ENCODE measurements around the gene DCANP1. TPM values are rescaled to one million over a fixed set of nuclear protein-coding genes. Genes with fewer than 3 reads are reported as not detected.

Gene DCANP1
- total RNA-seq, 1 experiment from 2014 or later: not detected

DNA sequence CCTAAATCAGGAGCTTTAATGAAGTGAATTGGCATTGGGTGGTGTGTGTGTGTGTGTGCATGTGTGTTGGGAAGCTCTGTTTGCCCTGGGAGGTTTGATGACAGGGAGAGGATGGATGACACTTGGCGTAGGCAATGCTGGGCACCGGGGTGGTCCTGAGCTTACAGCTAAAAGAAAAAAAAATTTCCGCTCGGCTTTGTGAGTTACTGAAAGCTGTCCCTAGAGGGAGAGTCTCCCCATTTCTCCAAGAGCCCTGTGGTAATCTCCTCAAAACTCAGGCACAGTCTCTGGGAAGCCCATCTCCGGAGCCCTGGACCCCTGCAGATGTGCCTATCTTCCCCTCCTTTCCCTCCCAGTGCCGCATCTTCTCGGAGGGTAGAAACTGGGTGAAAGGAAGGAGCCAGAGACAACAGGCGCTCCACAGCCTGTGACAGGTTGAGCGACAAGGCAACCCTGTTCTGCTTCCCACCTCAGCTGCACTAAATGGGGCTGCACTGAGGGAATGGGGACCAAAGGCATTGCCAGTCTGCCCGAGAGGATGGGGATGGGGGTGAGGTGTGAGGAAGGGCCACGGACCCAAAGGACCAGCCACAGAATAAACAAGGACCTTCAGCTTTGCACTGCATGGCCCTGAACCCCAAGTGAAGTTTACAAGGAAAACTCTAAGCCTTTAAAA is 40.8 kb upstream of the DCANP1 start:
- H3K27me3 Mint-ChIP-seq (ENCODE audit: low read depth): no peaks in the 10 kb centered on the region; the same call in 1 of the 2 replicates
- CTCF ChIA-PET: interaction anchor here (0.7 to 5.8 kb wide), 15 partner anchors 9 to 347 kb away, joined by 3 to 42 read pairs (median 6); no protein-coding TSS in a partner anchor
- peak overlapping the region; percentile 81 for H3K4me3 Mint-ChIP-seq
- H3K4me1 Mint-ChIP-seq: peaks cover 58% of the 10 kb centered on the region
- DNase-seq (ENCODE audit: low spot score): no peak
- no peak for TF ChIP-seq ZNF263 (CRISPR knock-in tag; IDR thresholded peaks at IDR 0.05; ENCODE audit: low read depth)
- TF ChIP-seq FOXP4 (CRISPR knock-in tag; IDR thresholded peaks at IDR 0.05): no peak
- TF ChIP-seq, protein P1, sequence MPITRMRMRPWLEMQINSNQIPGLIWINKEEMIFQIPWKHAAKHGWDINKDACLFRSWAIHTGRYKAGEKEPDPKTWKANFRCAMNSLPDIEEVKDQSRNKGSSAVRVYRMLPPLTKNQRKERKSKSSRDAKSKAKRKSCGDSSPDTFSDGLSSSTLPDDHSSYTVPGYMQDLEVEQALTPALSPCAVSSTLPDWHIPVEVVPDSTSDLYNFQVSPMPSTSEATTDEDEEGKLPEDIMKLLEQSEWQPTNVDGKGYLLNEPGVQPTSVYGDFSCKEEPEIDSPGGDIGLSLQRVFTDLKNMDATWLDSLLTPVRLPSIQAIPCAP (CRISPR knock-in tag; IDR thresholded peaks at IDR 0.05): no peak
- no peak for TF ChIP-seq SMAD3 (CRISPR knock-in tag; IDR thresholded peaks at IDR 0.05; ENCODE audit: borderline replicate concordance)
- TF ChIP-seq, protein P2, sequence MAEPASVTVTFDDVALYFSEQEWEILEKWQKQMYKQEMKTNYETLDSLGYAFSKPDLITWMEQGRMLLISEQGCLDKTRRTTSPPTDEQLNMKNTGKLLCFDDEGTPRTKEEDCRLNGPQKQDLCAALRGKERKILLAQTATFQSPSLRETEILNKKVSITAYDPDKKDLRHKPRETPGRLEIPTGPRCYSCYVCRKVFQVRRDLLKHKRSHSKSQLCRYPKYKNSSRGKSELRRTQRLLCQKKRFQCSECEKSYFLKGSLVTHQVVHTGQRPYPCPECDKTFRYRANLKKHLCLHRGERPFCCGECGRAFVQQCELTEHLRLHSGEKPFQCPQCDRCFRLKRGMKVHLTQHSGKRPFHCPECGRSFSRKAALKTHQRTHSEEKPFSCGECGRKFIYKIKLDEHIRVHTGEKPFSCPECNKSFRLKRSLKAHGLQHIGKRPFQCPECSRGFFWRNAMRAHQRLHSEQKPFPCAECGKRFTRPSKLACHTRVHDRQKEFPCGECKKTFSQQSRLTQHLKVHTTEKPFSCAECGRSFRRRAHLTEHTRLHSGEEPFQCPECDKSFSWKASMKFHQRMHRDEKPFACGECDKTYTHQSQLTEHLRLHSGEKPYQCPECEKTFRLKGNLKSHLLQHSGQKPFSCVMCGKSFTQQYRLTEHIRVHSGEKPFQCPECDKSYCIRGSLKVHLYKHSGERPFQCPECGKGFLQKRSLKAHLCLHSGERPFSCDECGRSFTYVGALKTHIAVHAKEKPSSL (CRISPR knock-in tag; conservative IDR thresholded peaks at IDR 0.05): no peak
- TF ChIP-seq, protein P3, sequence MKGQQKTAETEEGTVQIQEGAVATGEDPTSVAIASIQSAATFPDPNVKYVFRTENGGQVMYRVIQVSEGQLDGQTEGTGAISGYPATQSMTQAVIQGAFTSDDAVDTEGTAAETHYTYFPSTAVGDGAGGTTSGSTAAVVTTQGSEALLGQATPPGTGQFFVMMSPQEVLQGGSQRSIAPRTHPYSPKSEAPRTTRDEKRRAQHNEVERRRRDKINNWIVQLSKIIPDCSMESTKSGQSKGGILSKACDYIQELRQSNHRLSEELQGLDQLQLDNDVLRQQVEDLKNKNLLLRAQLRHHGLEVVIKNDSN (CRISPR knock-in tag; IDR thresholded peaks at IDR 0.05): no peak
- TF ChIP-seq MYBL2 (CRISPR knock-in tag; IDR thresholded peaks at IDR 0.05): no peak
- TF ChIP-seq NR3C1 (CRISPR knock-in tag; conservative IDR thresholded peaks at IDR 0.05; ENCODE audit: low read depth): no peak
- TF ChIP-seq E2F5 (CRISPR knock-in tag; IDR thresholded peaks at IDR 0.05): no peak
- no peak for TF ChIP-seq NFE2L1 (CRISPR knock-in tag; IDR thresholded peaks at IDR 0.05)
- TF ChIP-seq ERG (CRISPR knock-in tag; IDR thresholded peaks at IDR 0.05): no peak
- TF ChIP-seq FOXK1 (CRISPR knock-in tag; IDR thresholded peaks at IDR 0.05): no peak
- no peak for TF ChIP-seq JUN (CRISPR knock-in tag; IDR thresholded peaks at IDR 0.05)
- TF ChIP-seq, protein P4, sequence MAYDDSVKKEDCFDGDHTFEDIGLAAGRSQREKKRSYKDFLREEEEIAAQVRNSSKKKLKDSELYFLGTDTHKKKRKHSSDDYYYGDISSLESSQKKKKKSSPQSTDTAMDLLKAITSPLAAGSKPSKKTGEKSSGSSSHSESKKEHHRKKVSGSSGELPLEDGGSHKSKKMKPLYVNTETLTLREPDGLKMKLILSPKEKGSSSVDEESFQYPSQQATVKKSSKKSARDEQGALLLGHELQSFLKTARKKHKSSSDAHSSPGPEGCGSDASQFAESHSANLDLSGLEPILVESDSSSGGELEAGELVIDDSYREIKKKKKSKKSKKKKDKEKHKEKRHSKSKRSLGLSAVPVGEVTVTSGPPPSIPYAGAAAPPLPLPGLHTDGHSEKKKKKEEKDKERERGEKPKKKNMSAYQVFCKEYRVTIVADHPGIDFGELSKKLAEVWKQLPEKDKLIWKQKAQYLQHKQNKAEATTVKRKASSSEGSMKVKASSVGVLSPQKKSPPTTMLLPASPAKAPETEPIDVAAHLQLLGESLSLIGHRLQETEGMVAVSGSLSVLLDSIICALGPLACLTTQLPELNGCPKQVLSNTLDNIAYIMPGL (CRISPR knock-in tag; IDR thresholded peaks at IDR 0.05): no peak
- no peak for TF ChIP-seq ZNF671 (CRISPR knock-in tag; IDR thresholded peaks at IDR 0.05)
- TF ChIP-seq RORB (CRISPR knock-in tag; IDR thresholded peaks at IDR 0.05): no peak
- TF ChIP-seq, protein P5, sequence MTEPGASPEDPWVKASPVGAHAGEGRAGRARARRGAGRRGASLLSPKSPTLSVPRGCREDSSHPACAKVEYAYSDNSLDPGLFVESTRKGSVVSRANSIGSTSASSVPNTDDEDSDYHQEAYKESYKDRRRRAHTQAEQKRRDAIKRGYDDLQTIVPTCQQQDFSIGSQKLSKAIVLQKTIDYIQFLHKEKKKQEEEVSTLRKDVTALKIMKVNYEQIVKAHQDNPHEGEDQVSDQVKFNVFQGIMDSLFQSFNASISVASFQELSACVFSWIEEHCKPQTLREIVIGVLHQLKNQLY (CRISPR knock-in tag; IDR thresholded peaks at IDR 0.05): no peak
- no peak for TF ChIP-seq TCF7 (CRISPR knock-in tag; IDR thresholded peaks at IDR 0.05; ENCODE audit: low read depth)
- no peaks in the 10 kb centered on the region for H3K36me3 Mint-ChIP-seq
- ATAC-seq: no peak
- no peak overlapping the region for H3K27ac Mint-ChIP-seq
- no peaks in the 10 kb centered on the region for H3K9me3 Mint-ChIP-seq
- POLR2A ChIA-PET: interaction anchor here (0.6 to 1.6 kb wide), 2 partner anchors 39 to 48 kb away, joined by 3 read pairs; no protein-coding TSS in a partner anchor

All from WTC11 (cell line).